KOPT-K1 (cell line): Measurements from ENCODE around the gene ABI1.

Source experiments
- H3K27ac ChIP-seq: fragments of 200-600 bp; sonication (generic); 2 replicates; pipeline ENCODE4 v1.5.1; 2016; ENCODE audit warnings: antibody characterized with exemption, mild to moderate bottlenecking, low read depth, low read length; ENCODE audit not compliant: poor library complexity, severe bottlenecking
- H3K36me3 ChIP-seq: fragments of 200-600 bp; sonication (generic); 2 replicates; pipeline ENCODE4 v1.5.1; 2017; ENCODE audit warnings: antibody characterized with exemption, mild to moderate bottlenecking, low read length, moderate library complexity; ENCODE audit not compliant: insufficient read depth
- H3K9me3 ChIP-seq: fragments of 200-600 bp; sonication (generic); 2 replicates; pipeline ENCODE4 v1.5.1; 2017; ENCODE audit warnings: antibody characterized with exemption, low read length, mild to moderate bottlenecking; ENCODE audit not compliant: insufficient read depth, poor library complexity, severe bottlenecking

ABI1 gene

DNA sequence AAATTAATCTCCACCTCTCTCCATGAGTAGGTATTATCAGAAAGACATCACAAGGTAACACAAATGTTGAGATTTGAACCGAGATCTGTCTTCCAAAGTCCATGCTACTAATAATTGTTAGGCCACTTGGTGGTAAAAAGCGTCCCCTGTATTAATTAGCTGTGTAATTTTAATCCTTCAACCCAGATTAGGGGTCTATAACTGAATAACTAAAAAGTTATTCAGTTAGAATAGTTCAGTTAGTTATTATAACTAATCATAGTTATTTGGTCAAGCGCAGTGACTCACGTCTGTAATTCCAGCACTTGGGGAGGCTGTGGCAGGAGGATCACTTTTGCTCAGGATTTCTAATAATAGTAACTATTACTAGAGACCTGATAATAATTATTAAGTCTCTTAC is 157.7 kb downstream of the ABI1 start:
- H3K9me3 ChIP-seq = no peaks in the 10 kb centered on the region
- no peak overlapping the region for H3K27ac ChIP-seq
- H3K36me3 ChIP-seq = peaks cover 85% of the 10 kb centered on the region

DNA sequence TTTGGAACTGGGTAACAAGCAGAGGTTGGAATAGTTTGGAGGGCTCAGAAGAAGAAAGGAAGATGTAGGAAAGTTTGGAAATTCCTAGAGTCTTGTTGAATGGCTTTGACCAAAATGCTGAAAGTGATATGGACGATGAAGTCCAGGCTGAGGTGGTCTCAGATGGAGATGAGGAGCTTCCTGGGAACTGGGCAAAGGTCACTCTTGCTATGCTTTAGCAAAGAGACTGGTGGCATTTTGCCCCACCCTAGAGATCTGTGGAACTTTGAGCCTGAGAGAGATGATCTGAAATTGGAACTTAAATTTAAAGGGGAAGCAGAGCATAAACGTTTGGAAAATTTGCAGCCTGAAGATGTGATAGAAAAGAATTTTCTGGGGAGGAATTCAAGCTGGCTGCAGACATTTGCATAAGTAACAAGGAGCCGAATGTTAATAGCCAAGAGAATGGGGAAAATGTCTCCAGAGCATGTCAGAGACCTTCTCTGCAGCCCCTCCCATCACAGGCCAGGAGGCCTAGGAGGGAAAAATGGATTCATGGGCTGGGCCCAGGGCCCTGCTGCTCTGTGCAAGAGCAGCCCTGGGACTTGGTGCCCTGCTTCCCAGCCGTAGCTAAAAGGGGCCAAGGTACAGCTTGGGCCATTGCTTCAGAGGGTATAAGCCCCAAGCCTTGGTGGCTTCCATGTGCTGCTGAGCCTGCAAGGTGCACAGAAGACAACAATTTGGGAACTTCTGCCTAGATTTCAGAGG is 159.7 kb downstream of the ABI1 start:
- no peaks in the 10 kb centered on the region for H3K9me3 ChIP-seq
- peaks cover 65% of the 10 kb centered on the region for H3K36me3 ChIP-seq
- H3K27ac ChIP-seq = no peak overlapping the region

DNA sequence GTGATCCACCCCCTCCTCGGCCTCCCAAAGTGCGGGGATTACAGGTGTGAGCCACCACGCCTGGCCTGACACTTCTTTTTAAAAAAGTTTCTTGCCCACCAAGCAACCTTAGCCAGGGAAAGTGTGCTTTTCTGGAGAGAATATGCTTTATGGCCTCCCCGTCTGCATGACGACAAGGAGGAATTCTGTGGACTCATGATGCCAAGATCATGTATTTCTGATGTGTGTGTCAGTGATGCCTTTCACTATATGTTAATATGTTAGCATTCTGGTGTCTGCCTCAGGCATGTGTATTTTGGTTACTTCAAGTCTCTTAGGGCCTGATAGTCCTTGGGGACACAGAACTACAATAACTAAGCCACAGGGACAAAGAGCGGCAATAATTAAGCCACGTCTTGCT is 161.1 kb downstream of the ABI1 start:
- H3K27ac ChIP-seq = no peak overlapping the region
- H3K36me3 ChIP-seq = peaks cover 50% of the 10 kb centered on the region
- no peaks in the 10 kb centered on the region for H3K9me3 ChIP-seq

DNA sequence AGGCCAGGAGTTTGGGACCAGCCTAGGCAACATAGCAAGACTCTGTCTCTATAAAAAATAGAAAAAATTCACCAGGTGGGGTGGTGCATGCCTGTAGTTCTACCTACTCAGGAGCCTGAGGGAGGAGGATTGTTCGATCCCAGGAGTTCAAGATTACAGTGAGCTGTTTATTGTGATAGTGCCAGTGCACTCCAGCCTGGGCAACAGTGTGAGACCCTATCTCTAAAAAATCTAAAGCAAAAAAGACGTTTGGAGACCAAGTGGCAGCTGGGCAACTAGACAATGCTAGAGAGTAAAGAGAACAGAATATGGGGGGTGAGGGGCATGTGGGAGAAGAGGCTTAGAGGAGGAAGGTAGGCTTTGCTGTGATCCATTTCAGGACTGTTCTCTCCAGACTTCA is 161.8 kb downstream of the ABI1 start:
- Histone ChIP-seq H3K27ac (peak overlapping the region; percentile 82), H3K9me3 (no peaks in the 10 kb centered on the region), H3K36me3 (peaks cover 43% of the 10 kb centered on the region)

DNA sequence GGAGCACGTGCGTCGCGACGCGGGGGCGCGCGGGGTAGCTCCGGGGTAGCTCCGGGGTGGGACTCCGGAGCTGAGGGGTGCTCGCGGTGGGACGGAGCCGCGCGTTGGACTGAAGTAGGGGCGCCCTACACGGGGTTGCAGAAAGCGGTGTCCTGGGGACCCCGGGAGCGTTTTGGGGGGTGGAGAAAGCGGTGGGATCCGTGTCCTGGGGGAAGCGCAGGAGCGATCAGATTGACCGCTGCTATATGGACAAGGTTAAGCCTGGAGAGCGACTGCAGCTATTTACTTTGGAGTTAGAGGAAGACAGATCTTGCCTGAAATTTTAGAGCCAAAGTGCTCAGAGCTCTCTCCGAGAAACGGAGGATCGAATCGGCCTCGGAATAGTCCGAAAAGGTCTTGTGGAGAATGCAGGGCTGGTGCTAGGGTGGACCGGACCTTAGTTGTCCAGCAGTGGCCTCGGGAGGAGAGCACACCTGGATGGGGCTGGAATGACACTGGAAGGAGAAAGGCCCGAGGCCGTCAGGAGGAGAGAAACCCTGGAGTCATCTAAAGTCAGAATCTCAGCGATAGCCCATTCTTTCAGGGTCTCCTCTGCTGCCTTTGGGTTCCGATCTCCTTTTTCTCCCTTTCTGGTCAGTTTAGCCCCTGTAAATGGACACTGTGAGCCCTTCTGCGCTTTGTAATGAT is 162.7 kb downstream of the ABI1 start:
- Histone ChIP-seq H3K27ac (peak overlapping the region; percentile 82), H3K36me3 (peaks cover 36% of the 10 kb centered on the region), H3K9me3 (no peaks in the 10 kb centered on the region)

DNA sequence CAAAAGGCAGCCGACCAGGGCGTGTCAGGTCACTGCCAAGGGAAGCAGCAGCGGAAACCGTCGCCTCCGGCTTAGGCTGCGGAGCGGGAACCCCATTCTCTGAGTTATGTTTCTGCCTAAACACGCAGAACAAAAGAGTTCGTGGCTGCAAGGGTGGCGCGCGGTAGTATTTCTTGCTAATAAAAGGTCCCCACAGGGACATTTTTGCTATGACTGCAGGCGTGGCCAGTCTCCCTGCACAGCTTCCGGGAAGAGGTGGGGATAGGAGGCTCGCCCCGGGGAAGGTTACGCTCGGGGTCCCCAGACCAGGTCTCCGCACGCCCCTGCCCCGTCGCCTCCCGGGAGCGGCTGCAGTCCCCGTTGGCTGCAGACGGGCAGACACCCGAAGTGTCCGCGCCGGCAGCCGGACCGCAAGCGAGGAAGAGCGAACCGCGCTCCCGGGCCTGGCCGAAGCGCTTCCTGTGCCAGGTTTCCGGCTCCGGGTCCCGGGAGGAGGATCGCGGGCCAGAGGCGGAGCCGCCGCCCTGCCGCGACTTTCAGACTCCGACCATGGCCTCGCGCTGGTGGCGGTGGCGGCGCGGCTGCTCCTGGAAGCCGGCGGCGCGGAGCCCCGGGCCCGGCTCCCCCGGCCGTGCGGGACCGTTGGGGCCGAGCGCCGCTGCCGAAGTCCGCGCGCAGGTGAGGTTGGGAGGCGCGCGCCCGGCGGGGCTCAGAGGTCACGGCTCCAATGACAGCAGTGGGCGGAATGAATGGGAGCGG is 163.4 kb downstream of the ABI1 start, which contains the start of gene PDSS1:
Gene PDSS1 (plus strand): TSS at position 539 of the 759 bp plus-strand sequence. CDS start 11 bp downstream, at position 550.
- no peaks in the 10 kb centered on the region for H3K9me3 ChIP-seq
- peaks cover 29% of the 10 kb centered on the region for H3K36me3 ChIP-seq
- peak within 1 kb of the TSS; percentile 82 for H3K27ac ChIP-seq

DNA sequence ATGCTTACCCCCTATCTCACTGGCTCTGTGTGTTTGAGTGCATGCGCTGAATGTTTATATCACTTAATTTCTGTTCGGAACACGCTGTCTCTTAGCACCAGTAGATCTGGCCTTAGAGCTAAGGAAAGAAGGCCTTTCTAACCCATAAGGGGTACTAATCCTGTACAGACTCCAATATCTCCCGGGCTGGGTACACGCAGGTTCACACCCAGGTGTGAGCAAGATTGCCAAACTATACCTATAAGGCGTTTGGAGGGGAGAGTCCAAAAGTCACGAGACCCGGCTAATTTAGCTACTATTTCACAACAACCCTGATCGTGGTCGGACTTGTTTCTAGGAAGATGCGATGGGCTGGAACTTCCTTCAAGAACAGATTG is 164.0 kb downstream of the ABI1 start:
- Histone ChIP-seq H3K27ac (peak overlapping the region; percentile 82), H3K36me3 (peaks cover 23% of the 10 kb centered on the region), H3K9me3 (no peaks in the 10 kb centered on the region)
